PC-3 (cell line): ENCODE measurements around the gene IFI27L1. TPM values are rescaled to one million over a fixed set of nuclear protein-coding genes. Genes with fewer than 3 reads are reported as not detected.

Experiments used
- ATAC-seq: fragments of 200-7000 bp; cut with Tn5 transposase; 2 replicates; pipeline ENCODE4 v1.9.1; 2020; ENCODE audit warnings: mild to moderate bottlenecking, moderate library complexity
- BruUV-seq: library from RNA; stranded (reverse); fragments of 400-500 nt; replicated peaks from 2 replicates; lab custom pipeline; 2021; lab: Mats Ljungman, UMichigan
- CTCF ChIA-PET: fragments of 300-600 bp; sonication (Branson Sonifier 250); formaldehyde crosslinking; loops from one replicate; lab custom pipeline; 2022; ENCODE audit warnings: antibody characterized with exemption; lab: Charles Lee
- POLR2A ChIA-PET: fragments of 300-600 bp; sonication (Branson Sonifier 250); formaldehyde crosslinking; loops from one replicate; lab custom pipeline; 2022; ENCODE audit warnings: antibody characterized with exemption; ENCODE audit not compliant: unreplicated experiment; lab: Charles Lee
- DNase-seq: peaks from one replicate; pipeline ENCODE4 v3.0.0-alpha.2; 2015
- H2AFZ ChIP-seq: fragments of 300-600 bp; sonication (generic); 2 replicates; pipeline ENCODE4 v1.6.0; 2016; ENCODE audit warnings: antibody characterized with exemption, low read length
- H3F3A ChIP-seq: fragments of 300-600 bp; sonication (generic); one replicate; pipeline ENCODE4 v1.6.0; 2017; ENCODE audit warnings: antibody characterized with exemption, low read length, control low read depth, mild to moderate bottlenecking; ENCODE audit not compliant: unreplicated experiment
- H3K27ac ChIP-seq: fragments of 300-600 bp; sonication (generic); 2 replicates; pipeline ENCODE4 v1.5.1; 2016; ENCODE audit warnings: mild to moderate bottlenecking, low read length
- H3K27me3 ChIP-seq: fragments of 300-600 bp; sonication (generic); 2 replicates; pipeline ENCODE4 v1.6.1; 2016; ENCODE audit warnings: low read length, mixed read lengths
- H3K36me3 ChIP-seq: fragments of 300-600 bp; sonication (generic); 2 replicates; pipeline ENCODE4 v1.6.1; 2016; ENCODE audit warnings: low read depth, mixed run types, low read length, mixed read lengths
- H3K4me1 ChIP-seq: fragments of 300-600 bp; sonication (generic); 2 replicates; pipeline ENCODE4 v1.5.1; 2016; ENCODE audit warnings: low read length; ENCODE audit not compliant: insufficient read depth
- H3K4me2 ChIP-seq: fragments of 300-600 bp; sonication (generic); 2 replicates; pipeline ENCODE4 v1.6.0; 2016; ENCODE audit warnings: low read length
- H3K4me3 ChIP-seq: fragments of 300-600 bp; sonication (generic); 2 replicates; pipeline ENCODE4 v1.5.1; 2016; ENCODE audit warnings: mild to moderate bottlenecking, low read length, mixed read lengths
- H3K79me2 ChIP-seq: fragments of 300-600 bp; sonication (generic); 2 replicates; pipeline ENCODE4 v1.6.1; 2017; ENCODE audit warnings: low read length, mixed read lengths
- H3K9ac ChIP-seq: fragments of 300-600 bp; sonication (generic); 2 replicates; pipeline ENCODE4 v1.6.0; 2016; ENCODE audit warnings: mild to moderate bottlenecking, low read length
- H3K9me2 ChIP-seq: fragments of 300-600 bp; sonication (generic); replicated peaks from 2 replicates; pipeline ENCODE4 v1.6.1; 2016; ENCODE audit warnings: mixed run types, low read length, mixed read lengths
- H3K9me3 ChIP-seq: fragments of 300-600 bp; sonication (generic); 2 replicates; pipeline ENCODE4 v1.6.1; 2016; ENCODE audit warnings: low read length, mixed read lengths
- H4K20me1 ChIP-seq: fragments of 300-600 bp; sonication (generic); 2 replicates; pipeline ENCODE4 v1.6.1; 2016; ENCODE audit warnings: low read length, mixed read lengths
- EZH2 ChIP-seq: fragments of 300-600 bp; sonication (generic); IDR thresholded peaks from one replicate; pipeline ENCODE4 v1.6.1; 2017; ENCODE audit warnings: antibody characterized with exemption, mild to moderate bottlenecking, low read length; ENCODE audit not compliant: unreplicated experiment
- EZH2phosphoT487 ChIP-seq: fragments of 300-600 bp; sonication (generic); IDR thresholded peaks from 2 replicates; pipeline ENCODE4 v1.6.1; 2018; ENCODE audit warnings: mild to moderate bottlenecking, antibody characterized with exemption, low read length, borderline replicate concordance
- intact Hi-C: fragments of 100-400 bp; cut with micrococcal nuclease; formaldehyde crosslinking; loops from 2 replicates; pipeline ENCODE4 v1.9.0; 2023
- total RNA-seq: library from RNA; depleted of rRNA; stranded (reverse); fragments of >200 nt; gene quantifications from 2 replicates; pipeline ENCODE4 v1.2.3, GENCODE V29; 2014
- TF ChIP-seq, protein P1 (sequence below): fragments of 300-600 bp; sonication (generic); conservative IDR thresholded peaks from 2 replicates; pipeline ENCODE4 v1.5.1; 2017; ENCODE audit warnings: antibody characterized with exemption, low read depth, mild to moderate bottlenecking, low read length

The IFI27L1 gene
- total RNA-seq, 1 experiment from 2014 or later: 16.9 TPM

- peaks cover 3% of the 10 kb centered on the region; the same call in 1 of the 2 replicates for H3K9me3 ChIP-seq
- no peaks in the 10 kb centered on the region for H3K27me3 ChIP-seq
- H3K27ac ChIP-seq: peak overlapping the region; percentile 46
- peak overlapping the region; percentile 87 for H3K4me2 ChIP-seq
- no peak for DNase-seq
- H3K4me1 ChIP-seq: peaks cover 37% of the 10 kb centered on the region
- ATAC-seq: no peak
- H3K4me3 ChIP-seq: peak overlapping the region; percentile 92
- no peaks in the 10 kb centered on the region for H3F3A ChIP-seq
- ChIA-PET CTCF (no interaction called here), POLR2A (no interaction called here)
- peaks cover 40% of the 10 kb centered on the region for H3K36me3 ChIP-seq
- no peaks in the 10 kb centered on the region for H3K9me2 ChIP-seq
- peak overlapping the region; percentile 94 for H2AFZ ChIP-seq
- no peak for TF ChIP-seq EZH2
- TF ChIP-seq, protein P1, sequence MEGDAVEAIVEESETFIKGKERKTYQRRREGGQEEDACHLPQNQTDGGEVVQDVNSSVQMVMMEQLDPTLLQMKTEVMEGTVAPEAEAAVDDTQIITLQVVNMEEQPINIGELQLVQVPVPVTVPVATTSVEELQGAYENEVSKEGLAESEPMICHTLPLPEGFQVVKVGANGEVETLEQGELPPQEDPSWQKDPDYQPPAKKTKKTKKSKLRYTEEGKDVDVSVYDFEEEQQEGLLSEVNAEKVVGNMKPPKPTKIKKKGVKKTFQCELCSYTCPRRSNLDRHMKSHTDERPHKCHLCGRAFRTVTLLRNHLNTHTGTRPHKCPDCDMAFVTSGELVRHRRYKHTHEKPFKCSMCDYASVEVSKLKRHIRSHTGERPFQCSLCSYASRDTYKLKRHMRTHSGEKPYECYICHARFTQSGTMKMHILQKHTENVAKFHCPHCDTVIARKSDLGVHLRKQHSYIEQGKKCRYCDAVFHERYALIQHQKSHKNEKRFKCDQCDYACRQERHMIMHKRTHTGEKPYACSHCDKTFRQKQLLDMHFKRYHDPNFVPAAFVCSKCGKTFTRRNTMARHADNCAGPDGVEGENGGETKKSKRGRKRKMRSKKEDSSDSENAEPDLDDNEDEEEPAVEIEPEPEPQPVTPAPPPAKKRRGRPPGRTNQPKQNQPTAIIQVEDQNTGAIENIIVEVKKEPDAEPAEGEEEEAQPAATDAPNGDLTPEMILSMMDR: no peak
- TF ChIP-seq EZH2phosphoT487: no peak
- peak overlapping the region; percentile 96 for H3K9ac ChIP-seq
- H4K20me1 ChIP-seq: peaks cover 37% of the 10 kb centered on the region
- H3K79me2 ChIP-seq: peaks cover 74% of the 10 kb centered on the region
- no TSS peak for BruUV-seq
- intact Hi-C loops: loop anchor here (2.0 kb wide), 2 partner anchors 51 to 57 kb away; no protein-coding TSS in a partner anchor
Measured at GRCh38 chr14:94079891-94080620, 1.1 kb upstream of the IFI27L1 start.

- POLR2A ChIA-PET: interaction anchor here (0.5 to 1.1 kb wide), 5 partner anchors 33 to 1322 kb away, joined by 3 to 7 read pairs (median 3); no protein-coding TSS in a partner anchor
Measured at GRCh38 chr14:94081386-94081820, 293 bp downstream of the IFI27L1 start.

More at GRCh38 chr14:94081386-94081820, 293 bp downstream of the IFI27L1 start:
- Histone ChIP-seq H4K20me1 (peaks cover 33% of the 10 kb centered on the region), H3K4me3 (peak overlapping the region; percentile 92), H3K9ac (peak overlapping the region; percentile 96), H3K9me3 (no peaks in the 10 kb centered on the region), H3K4me2 (peak overlapping the region; percentile 87), H3K27me3 (no peaks in the 10 kb centered on the region), H3K9me2 (no peaks in the 10 kb centered on the region), H2AFZ (peak overlapping the region; percentile 94), H3K36me3 (peaks cover 30% of the 10 kb centered on the region), H3K27ac (no peak overlapping the region), H3K4me1 (peaks cover 37% of the 10 kb centered on the region), H3K79me2 (peaks cover 60% of the 10 kb centered on the region), H3F3A (no peaks in the 10 kb centered on the region)
- DNase-seq (peak; percentile 17), ATAC-seq (peak; percentile 52)
- intact Hi-C loops: loop anchor here (2.0 kb wide), 2 partner anchors 53 to 55 kb away; no protein-coding TSS in a partner anchor
- CTCF ChIA-PET: interaction anchor here (1.0 to 2.1 kb wide), 3 partner anchors 30 to 53 kb away, joined by 9 to 12 read pairs (median 11); no protein-coding TSS in a partner anchor
- TSS peak; percentile 77 for BruUV-seq
- TF ChIP-seq, protein P1: no peak
- TF ChIP-seq EZH2phosphoT487 (no peak), EZH2 (no peak)
